ENCODE measurements around the gene RPN2. TPM values are rescaled to one million over a fixed set of nuclear protein-coding genes. Genes with fewer than 3 reads are reported as not detected.

Gene RPN2
- polyA plus RNA-seq, 1 of the 3 experiments (the other 2 are of a cell fraction): 420 TPM

GRCh38 chr20:37144856-37145404 lies 34.2 kb upstream of the RPN2 start:
- no peaks in the 10 kb centered on the region for H3K79me2 ChIP-seq (ENCODE audit: insufficient read depth)
- TF ChIP-seq FOSL2 (IDR thresholded peaks at IDR 0.05; ENCODE audit: borderline replicate concordance, low read depth) (no peak), TEAD4 (IDR thresholded peaks at IDR 0.05; ENCODE audit: borderline replicate concordance, insufficient read depth) (no peak), RFX5 (IDR thresholded peaks at IDR 0.05; ENCODE audit: low read length) (no peak), EZH2phosphoT487 (IDR thresholded peaks at IDR 0.05; ENCODE audit: borderline replicate concordance, low read depth) (no peak), USF2 (IDR thresholded peaks at IDR 0.05; ENCODE audit: borderline replicate concordance, low read depth, low read length) (no peak), CTCF (IDR thresholded peaks at IDR 0.05) (no peak), CHD2 (IDR thresholded peaks at IDR 0.05; ENCODE audit: low read length, partially characterized antibody) (no peak), JUND (IDR thresholded peaks at IDR 0.05) (no peak), TCF12 (IDR thresholded peaks at IDR 0.05) (no peak)
- TF ChIP-seq, protein P1, sequence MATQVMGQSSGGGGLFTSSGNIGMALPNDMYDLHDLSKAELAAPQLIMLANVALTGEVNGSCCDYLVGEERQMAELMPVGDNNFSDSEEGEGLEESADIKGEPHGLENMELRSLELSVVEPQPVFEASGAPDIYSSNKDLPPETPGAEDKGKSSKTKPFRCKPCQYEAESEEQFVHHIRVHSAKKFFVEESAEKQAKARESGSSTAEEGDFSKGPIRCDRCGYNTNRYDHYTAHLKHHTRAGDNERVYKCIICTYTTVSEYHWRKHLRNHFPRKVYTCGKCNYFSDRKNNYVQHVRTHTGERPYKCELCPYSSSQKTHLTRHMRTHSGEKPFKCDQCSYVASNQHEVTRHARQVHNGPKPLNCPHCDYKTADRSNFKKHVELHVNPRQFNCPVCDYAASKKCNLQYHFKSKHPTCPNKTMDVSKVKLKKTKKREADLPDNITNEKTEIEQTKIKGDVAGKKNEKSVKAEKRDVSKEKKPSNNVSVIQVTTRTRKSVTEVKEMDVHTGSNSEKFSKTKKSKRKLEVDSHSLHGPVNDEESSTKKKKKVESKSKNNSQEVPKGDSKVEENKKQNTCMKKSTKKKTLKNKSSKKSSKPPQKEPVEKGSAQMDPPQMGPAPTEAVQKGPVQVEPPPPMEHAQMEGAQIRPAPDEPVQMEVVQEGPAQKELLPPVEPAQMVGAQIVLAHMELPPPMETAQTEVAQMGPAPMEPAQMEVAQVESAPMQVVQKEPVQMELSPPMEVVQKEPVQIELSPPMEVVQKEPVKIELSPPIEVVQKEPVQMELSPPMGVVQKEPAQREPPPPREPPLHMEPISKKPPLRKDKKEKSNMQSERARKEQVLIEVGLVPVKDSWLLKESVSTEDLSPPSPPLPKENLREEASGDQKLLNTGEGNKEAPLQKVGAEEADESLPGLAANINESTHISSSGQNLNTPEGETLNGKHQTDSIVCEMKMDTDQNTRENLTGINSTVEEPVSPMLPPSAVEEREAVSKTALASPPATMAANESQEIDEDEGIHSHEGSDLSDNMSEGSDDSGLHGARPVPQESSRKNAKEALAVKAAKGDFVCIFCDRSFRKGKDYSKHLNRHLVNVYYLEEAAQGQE (IDR thresholded peaks at IDR 0.05; ENCODE audit: low read depth, low read length): no peak
- H3K4me1 ChIP-seq (ENCODE audit: control insufficient read depth in 1 of 2, insufficient read depth in 2 of 2, low read depth in 1 of 2, low read length in 1 of 2): no peaks in the 10 kb centered on the region
- WGBS (ENCODE audit: low lambda C conversion rate): 91% methylated on average over 8 of the region's 8 CpGs
- ChIA-PET POLR2A (no interaction called here), CTCF (no interaction called here)
- no peaks in the 10 kb centered on the region for H3F3A ChIP-seq (replicated peaks; ENCODE audit: insufficient read depth)
- no peaks in the 10 kb centered on the region for H3K36me3 ChIP-seq (replicated peaks in 1 of 2; ENCODE audit: control insufficient read depth in 1 of 2, insufficient read depth in 2 of 2, low read length in 1 of 2)
- no peaks in the 10 kb centered on the region for H3K27me3 ChIP-seq (ENCODE audit: insufficient read depth)
- no peaks in the 10 kb centered on the region for H3K9me2 ChIP-seq
- no peaks in the 10 kb centered on the region for H4K20me1 ChIP-seq (ENCODE audit: insufficient read depth)
- no peak overlapping the region for H3K27ac ChIP-seq (ENCODE audit: low read depth in 2 of 2, low read length in 1 of 2)
- H2AFZ ChIP-seq (ENCODE audit: low read depth): no peak overlapping the region
- no peak overlapping the region for H3K9ac ChIP-seq
- no peak overlapping the region for H3K4me3 ChIP-seq (ENCODE audit: low read depth in 2 of 2, low read length in 1 of 2)
- no peaks in the 10 kb centered on the region for H3K9me3 ChIP-seq
- no peak overlapping the region for H3K4me2 ChIP-seq
- no peak for DNase-seq

- Histone ChIP-seq H3K9ac (no peak overlapping the region), H3K9me3 (no peaks in the 10 kb centered on the region), H3K79me2 (ENCODE audit: insufficient read depth) (no peaks in the 10 kb centered on the region), H3K9me2 (no peaks in the 10 kb centered on the region), H2AFZ (ENCODE audit: low read depth) (no peak overlapping the region), H4K20me1 (ENCODE audit: insufficient read depth) (no peaks in the 10 kb centered on the region), H3K27ac (ENCODE audit: low read depth in 2 of 2, low read length in 1 of 2) (no peak overlapping the region), H3K4me1 (ENCODE audit: control insufficient read depth in 1 of 2, insufficient read depth in 2 of 2, low read depth in 1 of 2, low read length in 1 of 2) (no peaks in the 10 kb centered on the region), H3K4me2 (no peak overlapping the region), H3K4me3 (ENCODE audit: low read depth in 2 of 2, low read length in 1 of 2) (no peak overlapping the region), H3K36me3 (replicated peaks in 1 of 2; ENCODE audit: control insufficient read depth in 1 of 2, insufficient read depth in 2 of 2, low read length in 1 of 2) (no peaks in the 10 kb centered on the region), H3K27me3 (ENCODE audit: insufficient read depth) (no peaks in the 10 kb centered on the region), H3F3A (replicated peaks; ENCODE audit: insufficient read depth) (no peaks in the 10 kb centered on the region)
- ChIA-PET POLR2A (no interaction called here), CTCF (no interaction called here)
- 84% methylated on average over 6 of the region's 6 CpGs for WGBS (ENCODE audit: low lambda C conversion rate)
- TF ChIP-seq NRF1 (IDR thresholded peaks at IDR 0.05; ENCODE audit: low read depth, low read length) (no peak), ZBTB33 (IDR thresholded peaks at IDR 0.05; ENCODE audit: borderline replicate concordance, low read depth) (no peak), YY1 (IDR thresholded peaks at IDR 0.05; ENCODE audit: low read depth) (no peak), FOXM1 (IDR thresholded peaks at IDR 0.05; ENCODE audit: low read depth) (no peak), MEF2A (IDR thresholded peaks at IDR 0.05; ENCODE audit: borderline replicate concordance, low read depth) (no peak), FOSL2 (IDR thresholded peaks at IDR 0.05; ENCODE audit: borderline replicate concordance, low read depth) (no peak), SMC3 (IDR thresholded peaks at IDR 0.05; ENCODE audit: low read depth, low read length) (no peak), TCF12 (IDR thresholded peaks at IDR 0.05) (no peak), NFIC (IDR thresholded peaks at IDR 0.05; ENCODE audit: borderline replicate concordance) (no peak), JUND (IDR thresholded peaks at IDR 0.05) (no peak)
- TF ChIP-seq, protein P2, sequence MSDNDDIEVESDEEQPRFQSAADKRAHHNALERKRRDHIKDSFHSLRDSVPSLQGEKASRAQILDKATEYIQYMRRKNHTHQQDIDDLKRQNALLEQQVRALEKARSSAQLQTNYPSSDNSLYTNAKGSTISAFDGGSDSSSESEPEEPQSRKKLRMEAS (IDR thresholded peaks at IDR 0.05; ENCODE audit: low read depth): no peak
- DNase-seq: no peak
Observed at GRCh38 chr20:37147250-37147649, 31.9 kb upstream of the RPN2 start.
